Neural cell (in vitro differentiated cells): ENCODE results near the gene ART1. TPM values are rescaled to one million over a fixed set of nuclear protein-coding genes. Genes with fewer than 3 reads are reported as not detected.

Experiments used
- H2AFZ ChIP-seq: fragments of 200-600, 300-800 bp; sonication (generic), shearing (Covaris generic); 2 replicates; pipeline ENCODE4 v1.6.0; 2014; ENCODE audit warnings: low read depth, mild to moderate bottlenecking, antibody characterized with exemption, low read length, moderate library complexity
- H3F3A ChIP-seq: fragments of 200-600 bp; shearing (Covaris generic); 2 replicates; pipeline ENCODE4 v1.6.1; 2016; ENCODE audit warnings: mild to moderate bottlenecking, moderate library complexity, mixed read lengths, antibody characterized with exemption, low read length; ENCODE audit not compliant: insufficient read depth, poor library complexity, severe bottlenecking
- H3K27ac ChIP-seq: fragments of 200-600, 300-800 bp; sonication (generic), shearing (Covaris generic); 2 replicates; pipeline ENCODE4 v1.5.1; 2014; ENCODE audit warnings: mild to moderate bottlenecking, low read length, moderate library complexity
- H3K27me3 ChIP-seq: fragments of 300-800, 200-600 bp; sonication (generic), shearing (Covaris generic); 2 replicates; pipeline ENCODE4 v1.6.0; 2014; ENCODE audit warnings: mild to moderate bottlenecking, low read depth, low read length, moderate library complexity; ENCODE audit not compliant: insufficient read depth
- H3K36me3 ChIP-seq: fragments of 300-800, 200-600 bp; sonication (generic), shearing (Covaris generic); 2 replicates; pipeline ENCODE4 v1.5.1; 2014; ENCODE audit warnings: mild to moderate bottlenecking, antibody characterized with exemption, low read length, moderate library complexity; ENCODE audit not compliant: insufficient read depth
- H3K4me2 ChIP-seq: fragments of 300-800, 200-600 bp; sonication (generic), shearing (Covaris generic); 2 replicates; pipeline ENCODE4 v1.6.0; 2014; ENCODE audit warnings: mild to moderate bottlenecking, low read length
- H3K4me3 ChIP-seq: fragments of 300-800, 200-600 bp; sonication (generic), shearing (Covaris generic); 2 replicates; pipeline ENCODE4 v1.5.1; 2014; ENCODE audit warnings: mild to moderate bottlenecking, low read length, moderate library complexity
- H3K79me2 ChIP-seq: fragments of 200-600 bp; shearing (Covaris generic); replicated peaks from 2 replicates; pipeline ENCODE4 v1.6.0; 2014; ENCODE audit warnings: mild to moderate bottlenecking, low read length, moderate library complexity; ENCODE audit not compliant: insufficient read depth
- H3K9ac ChIP-seq: fragments of 300-800, 200-600 bp; sonication (generic), shearing (Covaris generic); 2 replicates; pipeline ENCODE4 v1.6.1; 2016; ENCODE audit warnings: mild to moderate bottlenecking, low read length, mixed read lengths
- H3K9me2 ChIP-seq: fragments of 200-600 bp; shearing (Covaris generic); 2 replicates; pipeline ENCODE4 v1.6.1; 2016; ENCODE audit warnings: mild to moderate bottlenecking, low read length, mixed read lengths; ENCODE audit not compliant: insufficient read depth
- H3K9me3 ChIP-seq: fragments of 200-600, 300-800 bp; sonication (generic), shearing (Covaris generic); 2 replicates; pipeline ENCODE4 v1.6.1; 2016; ENCODE audit warnings: mild to moderate bottlenecking, mixed run types, low read length, moderate library complexity, mixed read lengths
- H4K20me1 ChIP-seq: fragments of 200-600 bp; shearing (Covaris generic); 2 replicates; pipeline ENCODE4 v1.6.1; 2016; ENCODE audit warnings: mild to moderate bottlenecking, mixed run types; ENCODE audit not compliant: insufficient read depth
- CTCF ChIP-seq: fragments of 450-650 bp; IDR thresholded peaks from 2 replicates; pipeline ENCODE4 v1.5.1; 2014; ENCODE audit warnings: antibody characterized with exemption, mild to moderate bottlenecking, moderate library complexity; ENCODE audit not compliant: poor library complexity, severe bottlenecking
- EP300 ChIP-seq: fragments of 450-650 bp; conservative IDR thresholded peaks from 2 replicates; pipeline ENCODE4 v1.6.1; 2014; ENCODE audit warnings: antibody characterized with exemption, mild to moderate bottlenecking, moderate library complexity; ENCODE audit not compliant: poor library complexity, severe bottlenecking
- EZH2 ChIP-seq: fragments of 200-600, 300-800 bp; shearing (Covaris generic), sonication (generic); IDR thresholded peaks from 2 replicates; pipeline ENCODE4 v1.6.1; 2014; ENCODE audit warnings: antibody characterized with exemption, low read length, borderline replicate concordance, mild to moderate bottlenecking; ENCODE audit not compliant: insufficient read depth, poor library complexity, severe bottlenecking
- MXI1 ChIP-seq: fragments of 450-650 bp; conservative IDR thresholded peaks from 2 replicates; pipeline ENCODE4 v1.6.1; 2014; ENCODE audit warnings: antibody characterized with exemption, mild to moderate bottlenecking; ENCODE audit not compliant: poor library complexity, severe bottlenecking
- POLR2AphosphoS5 ChIP-seq: IDR thresholded peaks from 2 replicates; pipeline ENCODE4 v1.6.1; 2012
- RAD21 ChIP-seq: fragments of 450-650 bp; conservative IDR thresholded peaks from 2 replicates; pipeline ENCODE4 v1.6.1; 2014; ENCODE audit warnings: antibody characterized with exemption, mild to moderate bottlenecking, moderate library complexity
- REST ChIP-seq: IDR thresholded peaks from 2 replicates; pipeline ENCODE4 v1.6.1; 2012; ENCODE audit warnings: borderline replicate concordance
- SMC3 ChIP-seq: fragments of 450-650 bp; conservative IDR thresholded peaks from 2 replicates; pipeline ENCODE4 v1.6.1; 2014; ENCODE audit warnings: antibody characterized with exemption, mild to moderate bottlenecking, moderate library complexity; ENCODE audit not compliant: poor library complexity
- TAF1 ChIP-seq: IDR thresholded peaks from 2 replicates; pipeline ENCODE4 v1.6.1; 2012; ENCODE audit warnings: low read depth
- polyA plus RNA-seq: library from polyadenylated mRNA; depleted of rRNA; stranded (reverse); fragments of >200 nt; gene quantifications from 2 replicates; pipeline ENCODE4 v1.2.3, GENCODE V29; 2014

ART1 gene
- polyA plus RNA-seq, 1 donor from 2014 or later: not detected

GRCh38 chr11:3638513-3638912, 6.4 kb upstream of the ART1 start:
- Histone ChIP-seq H2AFZ (no peak overlapping the region), H3F3A (no peaks in the 10 kb centered on the region), H3K9ac (no peak overlapping the region), H3K36me3 (no peaks in the 10 kb centered on the region), H3K9me3 (no peaks in the 10 kb centered on the region), H3K4me2 (no peak overlapping the region), H3K9me2 (no peaks in the 10 kb centered on the region), H3K27ac (no peak overlapping the region), H3K79me2 (no peaks in the 10 kb centered on the region), H3K27me3 (peaks cover 18% of the 10 kb centered on the region), H3K4me3 (no peak overlapping the region), H4K20me1 (no peaks in the 10 kb centered on the region)
- TF ChIP-seq TAF1: no peak
- no peak for TF ChIP-seq POLR2AphosphoS5
- no peak for TF ChIP-seq CTCF
- TF ChIP-seq RAD21: no peak
- no peak for TF ChIP-seq EZH2
- TF ChIP-seq SMC3: no peak
- TF ChIP-seq REST: no peak
- TF ChIP-seq EP300: no peak
- no peak for TF ChIP-seq MXI1

GRCh38 chr11:3639841-3640240, 5.1 kb upstream of the ART1 start:
- no peaks in the 10 kb centered on the region for H3F3A ChIP-seq

More at GRCh38 chr11:3639841-3640240, 5.1 kb upstream of the ART1 start:
- Histone ChIP-seq H3K27me3 (peaks cover 18% of the 10 kb centered on the region), H3K27ac (no peak overlapping the region), H3K9me2 (no peaks in the 10 kb centered on the region), H3K79me2 (no peaks in the 10 kb centered on the region), H3K36me3 (no peaks in the 10 kb centered on the region), H3K9ac (no peak overlapping the region), H2AFZ (no peak overlapping the region), H3K4me3 (no peak overlapping the region), H3K9me3 (no peaks in the 10 kb centered on the region), H3K4me2 (no peak overlapping the region), H4K20me1 (no peaks in the 10 kb centered on the region)
- TF ChIP-seq RAD21: no peak
- no peak for TF ChIP-seq CTCF
- no peak for TF ChIP-seq EP300
- TF ChIP-seq SMC3: no peak
- no peak for TF ChIP-seq MXI1
- TF ChIP-seq EZH2: no peak
- TF ChIP-seq REST: no peak
- no peak for TF ChIP-seq POLR2AphosphoS5
- TF ChIP-seq TAF1: no peak
